Liver (tissue), 9 donors: ENCODE data around the gene PLSCR3. TPM values are rescaled to one million over a fixed set of nuclear protein-coding genes. Genes with fewer than 3 reads are reported as not detected.
A peak's percentile ranks its signal among the peaks of the same experiment; 100 is the strongest.

Experiments
- DNase-seq: peaks from one replicate; pipeline ENCODE4 v3.0.0-alpha.2; 2017; ENCODE audit warnings: low spot score
- H3K27ac ChIP-seq, 2 donors: one replicate each; pipeline ENCODE4 v1.7.0; 2013; ENCODE audit warnings: inconsistent platforms in 2 of 2, low read length in 2 of 2, control low read depth in 1 of 2, low read depth in 1 of 2, mild to moderate bottlenecking in 1 of 2
- H3K27me3 ChIP-seq, 4 donors: one replicate each; pipeline versions ENCODE4 v1.6.1 to v1.7.0; 2013; ENCODE audit warnings: low read length in 3 of 4, inconsistent platforms in 1 of 4, mild to moderate bottlenecking in 1 of 4, moderate library complexity in 1 of 4; ENCODE audit not compliant: control insufficient read depth in 4 of 4, insufficient read depth in 4 of 4
- H3K36me3 ChIP-seq, 4 donors: one replicate each; pipeline versions ENCODE4 v1.6.1 to v1.7.0; 2013; ENCODE audit warnings: low read length in 3 of 4, mild to moderate bottlenecking in 3 of 4, low read depth in 1 of 4, moderate library complexity in 1 of 4; ENCODE audit not compliant: control insufficient read depth in 4 of 4, insufficient read depth in 3 of 4
- H3K4me1 ChIP-seq, 4 donors: one replicate each; pipeline versions ENCODE4 v1.6.1 to v1.7.0; 2013; ENCODE audit warnings: low read length in 3 of 4, mild to moderate bottlenecking in 3 of 4, moderate library complexity in 1 of 4; ENCODE audit not compliant: control insufficient read depth in 4 of 4, insufficient read depth in 4 of 4
- H3K4me3 ChIP-seq, 3 donors: one replicate each; pipeline versions ENCODE4 v1.6.1 to v1.7.0; 2013; ENCODE audit warnings: low read length in 3 of 3, control low read depth in 1 of 3, low read depth in 1 of 3, mild to moderate bottlenecking in 1 of 3
- H3K9ac ChIP-seq, 2 donors: one replicate each; pipeline ENCODE4 v1.7.0; 2013; ENCODE audit warnings: low read length in 2 of 2, mild to moderate bottlenecking in 2 of 2, moderate library complexity in 2 of 2, control low read depth in 1 of 2, low read depth in 1 of 2
- H3K9me3 ChIP-seq, 4 donors: one replicate each; pipeline versions ENCODE4 v1.6.1 to v1.7.0; 2013; ENCODE audit warnings: low read length in 3 of 4; ENCODE audit not compliant: control insufficient read depth in 4 of 4
- EGR1 ChIP-seq, 2 donors: IDR thresholded peaks; 2 replicates each; pipeline ENCODE4 v1.6.1; 2016 to 2018; ENCODE audit warnings: antibody characterized with exemption in 2 of 2, low read depth in 2 of 2
- FOXA1 ChIP-seq: IDR thresholded peaks from 2 replicates; pipeline ENCODE4 v1.6.1; 2016; ENCODE audit warnings: antibody characterized with exemption
- FOXA2 ChIP-seq: IDR thresholded peaks from 2 replicates; pipeline ENCODE4 v1.6.1; 2016; ENCODE audit warnings: antibody characterized with exemption
- GABPA ChIP-seq, 2 donors: IDR thresholded peaks in 1 of 2; conservative IDR thresholded peaks in 1 of 2; 2 replicates each; pipeline ENCODE4 v1.6.1; 2016; ENCODE audit warnings: antibody characterized with exemption in 2 of 2, mild to moderate bottlenecking in 1 of 2, moderate library complexity in 1 of 2
- HNF4A ChIP-seq, 2 donors: conservative IDR thresholded peaks; 2 replicates each; pipeline ENCODE4 v1.6.1; 2016; ENCODE audit warnings: antibody characterized with exemption in 2 of 2, mild to moderate bottlenecking in 2 of 2
- HNF4G ChIP-seq: IDR thresholded peaks from 2 replicates; pipeline ENCODE4 v1.6.1; 2016; ENCODE audit warnings: antibody characterized with exemption
- NR2F2 ChIP-seq: IDR thresholded peaks from 2 replicates; pipeline ENCODE4 v1.6.1; 2016; ENCODE audit warnings: antibody characterized with exemption
- RAD21 ChIP-seq, 2 donors: IDR thresholded peaks; 2 replicates each; pipeline ENCODE4 v1.6.1; 2016; ENCODE audit warnings: antibody characterized with exemption in 2 of 2, mild to moderate bottlenecking in 2 of 2
- RXRA ChIP-seq, 2 donors: IDR thresholded peaks; 2 replicates each; pipeline ENCODE4 v1.6.1; 2017 to 2018; ENCODE audit warnings: antibody characterized with exemption in 2 of 2, mild to moderate bottlenecking in 1 of 2
- TAF1 ChIP-seq: conservative IDR thresholded peaks from 2 replicates; pipeline ENCODE4 v1.6.1; 2016; ENCODE audit warnings: antibody characterized with exemption, mild to moderate bottlenecking
- YY1 ChIP-seq: IDR thresholded peaks from 2 replicates; pipeline ENCODE4 v1.6.1; 2016; ENCODE audit warnings: antibody characterized with exemption, mild to moderate bottlenecking
- WGBS: extraction: QIAGEN DNeasy Blood & Tissue Kit; methylation state at CpG from one replicate; pipeline ENCODE4 v1.1.7; 2013; 5-methylcytosine and 5-hydroxymethylcytosine counted together
- polyA plus RNA-seq, 2 donors: library from polyadenylated mRNA; stranded (reverse) in 1 of 2; unstranded in 1 of 2; fragments of 200-250 nt in 1 of 2; fragments of >200 nt in 1 of 2; fragmentation: Nextera tagmentation in 1 of 2; extraction: Ambion mirVana in 1 of 2; gene quantifications; one replicate each; pipeline versions ENCODE4 v1.2.1 to v1.2.3, GENCODE V29; 2013 to 2015
- total RNA-seq, 2 donors: library from RNA; depleted of rRNA; stranded (reverse); fragments of >200 nt; gene quantifications; one replicate each; pipeline ENCODE4 v1.2.3, GENCODE V29; 2014
- TF ChIP-seq, protein P1 (sequence below): IDR thresholded peaks from 2 replicates; pipeline ENCODE4 v1.6.1; 2016; ENCODE audit warnings: antibody characterized with exemption
- TF ChIP-seq, protein P2 (sequence below): IDR thresholded peaks from 2 replicates; pipeline ENCODE4 v1.6.1; 2016; ENCODE audit warnings: antibody characterized with exemption
- TF ChIP-seq, protein P3 (sequence below): IDR thresholded peaks from 2 replicates; pipeline ENCODE4 v1.6.1; 2016; ENCODE audit warnings: antibody characterized with exemption, mild to moderate bottlenecking
- donor health status: healthy.
- donor health status: healthy.
- donor health status: healthy.
- donor health status: healthy.
- donor health status: healthy.

Gene PLSCR3
- total and polyA plus RNA-seq, 4 donors, result 2.8 to 10.9 (median 4.1) TPM

DNA sequence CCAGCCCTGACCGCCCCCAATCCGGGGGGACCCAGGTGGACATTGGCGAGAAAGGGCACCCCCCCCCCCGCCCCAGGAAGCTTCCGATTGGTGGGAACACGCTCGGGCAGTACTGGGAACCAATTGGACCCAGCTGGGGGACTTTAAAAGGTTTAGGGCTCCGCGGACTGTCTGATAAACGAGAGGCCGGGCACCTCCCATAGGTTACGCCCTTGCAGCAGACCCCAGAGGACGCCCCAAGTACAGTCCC lies 9.3 kb upstream of the PLSCR3 start:
- Histone ChIP-seq H3K4me3 (peak overlapping the region; percentile 50 to 91 (median 62)), H3K27me3 (no peaks in the 10 kb centered on the region), H3K9ac (peak overlapping the region in 1 of 2 donors; percentile 94), H3K9me3 (no peaks in the 10 kb centered on the region), H3K4me1 (peaks cover 4 to 8% (median 7%) of the 10 kb centered on the region in 4 donors), H3K27ac (peak overlapping the region; percentile 88 to 93), H3K36me3 (no peaks in the 10 kb centered on the region)
- peak in 1 of 2 donors; percentile 16 for TF ChIP-seq GABPA (IDR thresholded peaks at IDR 0.05 in 1 of 2, conservative IDR thresholded peaks at IDR 0.05 in 1 of 2)
- TF ChIP-seq, protein P1, sequence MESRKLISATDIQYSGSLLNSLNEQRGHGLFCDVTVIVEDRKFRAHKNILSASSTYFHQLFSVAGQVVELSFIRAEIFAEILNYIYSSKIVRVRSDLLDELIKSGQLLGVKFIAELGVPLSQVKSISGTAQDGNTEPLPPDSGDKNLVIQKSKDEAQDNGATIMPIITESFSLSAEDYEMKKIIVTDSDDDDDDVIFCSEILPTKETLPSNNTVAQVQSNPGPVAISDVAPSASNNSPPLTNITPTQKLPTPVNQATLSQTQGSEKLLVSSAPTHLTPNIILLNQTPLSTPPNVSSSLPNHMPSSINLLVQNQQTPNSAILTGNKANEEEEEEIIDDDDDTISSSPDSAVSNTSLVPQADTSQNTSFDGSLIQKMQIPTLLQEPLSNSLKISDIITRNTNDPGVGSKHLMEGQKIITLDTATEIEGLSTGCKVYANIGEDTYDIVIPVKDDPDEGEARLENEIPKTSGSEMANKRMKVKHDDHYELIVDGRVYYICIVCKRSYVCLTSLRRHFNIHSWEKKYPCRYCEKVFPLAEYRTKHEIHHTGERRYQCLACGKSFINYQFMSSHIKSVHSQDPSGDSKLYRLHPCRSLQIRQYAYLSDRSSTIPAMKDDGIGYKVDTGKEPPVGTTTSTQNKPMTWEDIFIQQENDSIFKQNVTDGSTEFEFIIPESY, result peak; percentile 3
- peak; percentile 1 for TF ChIP-seq HNF4G
- TF ChIP-seq NR2F2, result peak; percentile 28
- no peak for TF ChIP-seq RAD21 (IDR thresholded peaks at IDR 0.05)
- TF ChIP-seq EGR1 (IDR thresholded peaks at IDR 0.05; ENCODE audit: low read depth in 2 of 2), result peak in 1 of 2 donors; percentile 11
- WGBS, result under 1% methylated on average over 13 of the region's 13 CpGs
- no peak for DNase-seq

DNA sequence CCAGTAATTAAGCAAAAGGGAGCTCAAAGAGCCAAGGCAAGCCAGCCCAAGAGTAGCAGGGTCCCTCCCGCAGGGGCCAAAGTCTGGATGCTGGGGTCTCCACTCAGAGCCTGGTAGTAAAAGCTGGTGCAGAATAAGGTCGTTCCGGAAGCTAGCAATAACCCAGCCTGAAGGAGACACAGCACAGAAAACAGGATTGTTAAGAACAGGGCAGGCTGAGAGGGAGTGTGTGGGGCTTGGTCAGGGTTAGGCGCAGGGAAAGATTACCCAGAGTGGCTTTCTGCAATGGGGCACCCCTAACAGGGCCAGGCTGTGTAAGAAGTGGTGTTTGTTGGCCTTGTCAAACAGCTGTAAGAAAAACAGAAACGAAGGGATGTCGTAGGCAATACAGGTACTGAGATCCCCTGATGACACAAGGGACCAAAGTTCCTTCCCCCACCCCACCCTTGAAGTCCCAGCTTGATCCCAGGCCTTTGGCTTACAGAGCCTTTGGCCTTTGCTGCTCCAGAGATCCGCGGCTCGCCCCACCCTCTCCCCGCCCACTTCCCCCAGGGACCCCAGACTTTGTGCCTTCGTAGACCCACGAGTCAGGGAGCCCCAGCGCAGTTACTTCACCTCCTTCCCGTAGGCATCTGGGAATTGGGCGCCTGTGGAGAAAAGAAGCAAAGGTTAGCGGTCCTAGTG lies 8.9 kb upstream of the PLSCR3 start:
- Histone ChIP-seq H3K27me3 (no peaks in the 10 kb centered on the region), H3K9me3 (no peaks in the 10 kb centered on the region), H3K27ac (peak overlapping the region; percentile 88 to 93), H3K4me1 (peaks cover 4 to 8% (median 7%) of the 10 kb centered on the region in 4 donors), H3K9ac (peak overlapping the region; percentile 82 to 94), H3K36me3 (no peaks in the 10 kb centered on the region), H3K4me3 (peak overlapping the region; percentile 50 to 91 (median 62))
- DNase-seq, result peak; percentile 75
- TF ChIP-seq RXRA (IDR thresholded peaks at IDR 0.05) (peak; percentile 37 to 59), HNF4G (peak; percentile 24), TAF1 (no peak), FOXA1 (no peak), HNF4A (conservative IDR thresholded peaks at IDR 0.05) (peak; percentile 64 to 70)
- TF ChIP-seq, protein P2, sequence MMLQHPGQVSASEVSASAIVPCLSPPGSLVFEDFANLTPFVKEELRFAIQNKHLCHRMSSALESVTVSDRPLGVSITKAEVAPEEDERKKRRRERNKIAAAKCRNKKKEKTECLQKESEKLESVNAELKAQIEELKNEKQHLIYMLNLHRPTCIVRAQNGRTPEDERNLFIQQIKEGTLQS, result no peak
- 8% methylated on average over 16 of the region's 16 CpGs for WGBS

DNA sequence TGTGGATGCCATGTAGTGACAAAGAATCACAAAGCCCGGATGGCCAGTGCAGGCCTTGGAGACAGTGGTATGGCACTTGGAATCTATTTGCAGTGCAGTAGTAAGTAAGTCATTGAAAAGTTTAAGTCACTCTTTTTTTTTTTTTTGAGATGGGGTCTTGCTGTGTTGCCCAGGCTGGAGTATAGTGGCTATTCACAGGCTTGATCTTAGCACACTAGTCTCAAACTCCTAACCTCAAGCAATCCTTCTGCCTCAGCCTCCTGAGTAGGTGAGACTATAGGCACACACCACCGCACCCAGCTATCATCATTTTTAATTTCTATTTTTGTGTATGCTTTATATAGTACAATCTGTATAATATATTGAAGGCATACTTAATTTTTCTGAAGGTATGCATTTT lies 4.3 kb upstream of the PLSCR3 start:
- H3K36me3 ChIP-seq, result no peaks in the 10 kb centered on the region
- no peak overlapping the region for H3K4me3 ChIP-seq
- peaks cover 0 to 21% (median 14%) of the 10 kb centered on the region in 4 donors for H3K4me1 ChIP-seq
- no peaks in the 10 kb centered on the region for H3K9me3 ChIP-seq
- H3K9ac ChIP-seq, result no peak overlapping the region
- H3K27me3 ChIP-seq, result no peaks in the 10 kb centered on the region
- TF ChIP-seq FOXA2 (no peak), YY1 (no peak), RXRA (IDR thresholded peaks at IDR 0.05) (no peak)
- TF ChIP-seq, protein P1, result no peak
- TF ChIP-seq, protein P3, sequence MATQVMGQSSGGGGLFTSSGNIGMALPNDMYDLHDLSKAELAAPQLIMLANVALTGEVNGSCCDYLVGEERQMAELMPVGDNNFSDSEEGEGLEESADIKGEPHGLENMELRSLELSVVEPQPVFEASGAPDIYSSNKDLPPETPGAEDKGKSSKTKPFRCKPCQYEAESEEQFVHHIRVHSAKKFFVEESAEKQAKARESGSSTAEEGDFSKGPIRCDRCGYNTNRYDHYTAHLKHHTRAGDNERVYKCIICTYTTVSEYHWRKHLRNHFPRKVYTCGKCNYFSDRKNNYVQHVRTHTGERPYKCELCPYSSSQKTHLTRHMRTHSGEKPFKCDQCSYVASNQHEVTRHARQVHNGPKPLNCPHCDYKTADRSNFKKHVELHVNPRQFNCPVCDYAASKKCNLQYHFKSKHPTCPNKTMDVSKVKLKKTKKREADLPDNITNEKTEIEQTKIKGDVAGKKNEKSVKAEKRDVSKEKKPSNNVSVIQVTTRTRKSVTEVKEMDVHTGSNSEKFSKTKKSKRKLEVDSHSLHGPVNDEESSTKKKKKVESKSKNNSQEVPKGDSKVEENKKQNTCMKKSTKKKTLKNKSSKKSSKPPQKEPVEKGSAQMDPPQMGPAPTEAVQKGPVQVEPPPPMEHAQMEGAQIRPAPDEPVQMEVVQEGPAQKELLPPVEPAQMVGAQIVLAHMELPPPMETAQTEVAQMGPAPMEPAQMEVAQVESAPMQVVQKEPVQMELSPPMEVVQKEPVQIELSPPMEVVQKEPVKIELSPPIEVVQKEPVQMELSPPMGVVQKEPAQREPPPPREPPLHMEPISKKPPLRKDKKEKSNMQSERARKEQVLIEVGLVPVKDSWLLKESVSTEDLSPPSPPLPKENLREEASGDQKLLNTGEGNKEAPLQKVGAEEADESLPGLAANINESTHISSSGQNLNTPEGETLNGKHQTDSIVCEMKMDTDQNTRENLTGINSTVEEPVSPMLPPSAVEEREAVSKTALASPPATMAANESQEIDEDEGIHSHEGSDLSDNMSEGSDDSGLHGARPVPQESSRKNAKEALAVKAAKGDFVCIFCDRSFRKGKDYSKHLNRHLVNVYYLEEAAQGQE, result no peak
- 88% methylated on average over 2 of the region's 2 CpGs for WGBS
- no peak overlapping the region for H3K27ac ChIP-seq
- DNase-seq, result no peak
